H9 (cell line): ENCODE measurements around the gene B3GAT3. TPM values are rescaled to one million over a fixed set of nuclear protein-coding genes. Genes with fewer than 3 reads are reported as not detected.

ENCODE experiments used
- DNase-seq: peaks from one replicate; pipeline ENCODE4 v3.0.0-alpha.2; 2017
- H2AFZ ChIP-seq: one replicate; pipeline ENCODE4 v1.6.1; 2013; ENCODE audit warnings: mild to moderate bottlenecking, low read length, control low read depth, moderate library complexity
- H2AK5ac ChIP-seq: 2 replicates; pipeline ENCODE4 v1.6.1; 2013; ENCODE audit warnings: low read length, control low read depth, mixed read lengths; ENCODE audit not compliant: insufficient read length
- H2BK120ac ChIP-seq: one replicate; pipeline ENCODE4 v1.6.1; 2013; ENCODE audit warnings: low read depth, mild to moderate bottlenecking, low read length, control low read depth, inconsistent platforms; ENCODE audit not compliant: poor library complexity, severe bottlenecking
- H2BK12ac ChIP-seq: 2 replicates; pipeline ENCODE4 v1.6.1; 2013; ENCODE audit warnings: low read length, control low read depth, mixed read lengths, low read depth; ENCODE audit not compliant: insufficient read length
- H2BK15ac ChIP-seq: 2 replicates; pipeline ENCODE4 v1.6.1; 2013; ENCODE audit warnings: low read depth, low read length, control low read depth
- H2BK20ac ChIP-seq: one replicate; pipeline ENCODE4 v1.6.1; 2013; ENCODE audit warnings: low read depth, mild to moderate bottlenecking, low read length, control low read depth, inconsistent platforms; ENCODE audit not compliant: poor library complexity, severe bottlenecking
- H2BK5ac ChIP-seq: 2 replicates; pipeline ENCODE4 v1.6.1; 2013; ENCODE audit warnings: low read length, control low read depth, mixed read lengths; ENCODE audit not compliant: insufficient read length
- H3K14ac ChIP-seq: 2 replicates; pipeline ENCODE4 v1.6.1; 2013; ENCODE audit warnings: low read length, control low read depth; ENCODE audit not compliant: insufficient read depth
- H3K18ac ChIP-seq: 2 replicates; pipeline ENCODE4 v1.6.1; 2013; ENCODE audit warnings: low read depth, mild to moderate bottlenecking, mixed read lengths, low read length, control low read depth; ENCODE audit not compliant: insufficient read length
- H3K23ac ChIP-seq: 2 replicates; pipeline ENCODE4 v1.6.1; 2013; ENCODE audit warnings: low read length, control low read depth, mixed read lengths, low read depth; ENCODE audit not compliant: insufficient read length
- H3K23me2 ChIP-seq: 2 replicates; pipeline ENCODE4 v1.6.1; 2013; ENCODE audit warnings: low read depth, mild to moderate bottlenecking, mixed read lengths, low read length, control low read depth; ENCODE audit not compliant: insufficient read length, poor library complexity, severe bottlenecking
- H3K27ac ChIP-seq: 2 replicates; pipeline ENCODE4 v1.5.1; 2013; ENCODE audit warnings: low read length, control low read depth, mixed read lengths, low read depth; ENCODE audit not compliant: insufficient read length
- H3K27me3 ChIP-seq: 2 replicates; pipeline ENCODE4 v1.6.1; 2013; ENCODE audit warnings: low read length, control low read depth, inconsistent platforms; ENCODE audit not compliant: insufficient read depth
- H3K4ac ChIP-seq: 2 replicates; pipeline ENCODE4 v1.6.1; 2013; ENCODE audit warnings: low read depth, mild to moderate bottlenecking, control low read depth, inconsistent platforms, low read length, moderate library complexity
- H3K4me1 ChIP-seq: 2 replicates; pipeline ENCODE4 v1.6.1; 2013; ENCODE audit warnings: low read length, control low read depth, inconsistent platforms; ENCODE audit not compliant: insufficient read depth
- H3K4me2 ChIP-seq: 2 replicates; pipeline ENCODE4 v1.6.1; 2013; ENCODE audit warnings: low read length, control low read depth, mixed read lengths; ENCODE audit not compliant: insufficient read length, insufficient read depth
- H3K56ac ChIP-seq: 2 replicates; pipeline ENCODE4 v1.6.1; 2013; ENCODE audit warnings: low read depth, mild to moderate bottlenecking, mixed read lengths, low read length, control low read depth; ENCODE audit not compliant: insufficient read length
- H3K79me1 ChIP-seq: 2 replicates; pipeline ENCODE4 v1.6.1; 2013; ENCODE audit warnings: low read depth, mild to moderate bottlenecking, moderate library complexity, low read length, control low read depth, inconsistent platforms; ENCODE audit not compliant: insufficient read depth, poor library complexity, severe bottlenecking
- H3K79me2 ChIP-seq: 2 replicates; pipeline ENCODE4 v1.6.1; 2013; ENCODE audit warnings: low read length, control low read depth, inconsistent platforms; ENCODE audit not compliant: insufficient read depth
- H3K9ac ChIP-seq: 2 replicates; pipeline ENCODE4 v1.6.1; 2013; ENCODE audit warnings: low read length, control low read depth, mixed read lengths; ENCODE audit not compliant: insufficient read length; ENCODE audit errors: extremely low read depth
- H3K9me3 ChIP-seq: one replicate; pipeline ENCODE4 v1.6.1; 2013; ENCODE audit warnings: low read depth, low read length, inconsistent platforms; ENCODE audit not compliant: control insufficient read depth
- H3T11ph ChIP-seq: one replicate; pipeline ENCODE4 v1.6.1; 2013; ENCODE audit warnings: mild to moderate bottlenecking, low read length, control low read depth, inconsistent platforms
- H4K20me1 ChIP-seq: one replicate; pipeline ENCODE4 v1.6.1; 2013; ENCODE audit not compliant: control insufficient read depth, insufficient read length, insufficient read depth
- H4K5ac ChIP-seq: 2 replicates; pipeline ENCODE4 v1.6.1; 2013; ENCODE audit warnings: low read depth, mild to moderate bottlenecking, mixed read lengths, low read length, control low read depth; ENCODE audit not compliant: insufficient read length
- H4K8ac ChIP-seq: replicated peaks from 2 replicates; pipeline ENCODE4 v1.6.1; 2013; ENCODE audit warnings: low read length, control low read depth, mixed read lengths, low read depth; ENCODE audit not compliant: insufficient read length
- H4K91ac ChIP-seq: 2 replicates; pipeline ENCODE4 v1.6.1; 2013; ENCODE audit warnings: low read depth, mild to moderate bottlenecking, moderate library complexity, mixed read lengths, low read length, control low read depth; ENCODE audit not compliant: insufficient read length
- H3K27ac Mint-ChIP-seq, 3 experiments: 2 replicates in 2 of 3; 3 replicates in 1 of 3; pipeline ENCODE4 v1.8.0; 2020 to 2021; ENCODE audit warnings: mixed read lengths in 3 of 3, mild to moderate bottlenecking in 1 of 3, moderate library complexity in 1 of 3
- H3K27me3 Mint-ChIP-seq: 2 replicates; pipeline ENCODE4 v1.8.0; 2021; ENCODE audit warnings: low read depth, mild to moderate bottlenecking, moderate library complexity, mixed read lengths
- H3K36me3 Mint-ChIP-seq, 3 experiments: 2 replicates in 2 of 3; 3 replicates in 1 of 3; pipeline ENCODE4 v1.8.0; 2020 to 2021; ENCODE audit warnings: low read depth in 3 of 3, mixed read lengths in 3 of 3; ENCODE audit not compliant: insufficient read depth in 1 of 3
- H3K4me1 Mint-ChIP-seq, 2 experiments: 2 replicates each; pipeline ENCODE4 v1.8.0; 2020; ENCODE audit warnings: mixed read lengths in 2 of 2
- H3K4me3 Mint-ChIP-seq, 2 experiments: 2 replicates in 1 of 2; 3 replicates in 1 of 2; pipeline ENCODE4 v1.8.0; 2020 to 2021; ENCODE audit warnings: mild to moderate bottlenecking in 2 of 2, mixed read lengths in 2 of 2, moderate library complexity in 1 of 2
- H3K9me3 Mint-ChIP-seq, 2 experiments: 2 replicates in 1 of 2; 3 replicates in 1 of 2; pipeline ENCODE4 v1.8.0; 2020; ENCODE audit warnings: mild to moderate bottlenecking in 2 of 2, mixed read lengths in 2 of 2, moderate library complexity in 1 of 2
- WGBS: extraction: QIAGEN DNeasy Blood & Tissue Kit; methylation state at CpG from one replicate; pipeline ENCODE4 v1.1.7; 2013; ENCODE audit warnings: missing lambda C conversion rate, low lambda C conversion rate, mixed read lengths; ENCODE audit not compliant: insufficient read length; ENCODE audit errors: extremely low coverage; 5-methylcytosine and 5-hydroxymethylcytosine counted together
- total RNA-seq: library from RNA; stranded (reverse); gene quantifications from 2 replicates; pipeline ENCODE4 v1.2.1, GENCODE V29; 2021
- TF ChIP-seq, protein P1 (sequence below): fragments of 200-600 bp; sonication (generic); conservative IDR thresholded peaks from 3 replicates; pipeline ENCODE4 v1.8.0; 2021; ENCODE audit warnings: antibody characterized with exemption, mild to moderate bottlenecking

The B3GAT3 gene
- total RNA-seq, 1 experiment from 2014 or later, result 30.8 TPM

- peaks cover 12% of the 10 kb centered on the region; the same call in 1 of the 2 replicates for H3K79me2 ChIP-seq
- H2BK12ac ChIP-seq, result no peak overlapping the region
- H2AFZ ChIP-seq, result no peak overlapping the region
- H2BK20ac ChIP-seq, result no peak overlapping the region
- no peak overlapping the region for H3K14ac ChIP-seq
- H3K9ac ChIP-seq, result no peak overlapping the region
- no peak overlapping the region for H2BK120ac ChIP-seq
- H3K27ac ChIP-seq, result no peak overlapping the region
- DNase-seq, result no peak
- no peak overlapping the region for H3K27ac Mint-ChIP-seq
- H3K4ac ChIP-seq, result no peak overlapping the region
- H4K91ac ChIP-seq, result no peak overlapping the region
- H3K9me3 Mint-ChIP-seq, result no peaks in the 10 kb centered on the region
- peaks cover 14 to 36% (median 23%) of the 10 kb centered on the region in 3 experiments for H3K36me3 Mint-ChIP-seq
- H4K5ac ChIP-seq, result no peak overlapping the region
- no peaks in the 10 kb centered on the region for H4K20me1 ChIP-seq
- H3K27me3 Mint-ChIP-seq, result no peaks in the 10 kb centered on the region
- H2BK5ac ChIP-seq, result no peak overlapping the region
- H3T11ph ChIP-seq, result no peak overlapping the region
- H3K4me1 ChIP-seq, result peaks cover 3% of the 10 kb centered on the region; the same call in 1 of the 2 replicates
- no peak overlapping the region for H4K8ac ChIP-seq
- no CpG with 5 or more reads among the region's 11 CpGs for WGBS
- no peak overlapping the region for H3K23ac ChIP-seq
- no peaks in the 10 kb centered on the region for H3K27me3 ChIP-seq
- H3K4me3 Mint-ChIP-seq, result no peak overlapping the region
- no peak overlapping the region for H3K18ac ChIP-seq
- H3K4me1 Mint-ChIP-seq, result peaks cover 12 to 17% of the 10 kb centered on the region in 2 experiments
- H3K9me3 ChIP-seq, result no peaks in the 10 kb centered on the region
- no peak overlapping the region for H2BK15ac ChIP-seq
- no peaks in the 10 kb centered on the region for H3K79me1 ChIP-seq
- TF ChIP-seq, protein P1, sequence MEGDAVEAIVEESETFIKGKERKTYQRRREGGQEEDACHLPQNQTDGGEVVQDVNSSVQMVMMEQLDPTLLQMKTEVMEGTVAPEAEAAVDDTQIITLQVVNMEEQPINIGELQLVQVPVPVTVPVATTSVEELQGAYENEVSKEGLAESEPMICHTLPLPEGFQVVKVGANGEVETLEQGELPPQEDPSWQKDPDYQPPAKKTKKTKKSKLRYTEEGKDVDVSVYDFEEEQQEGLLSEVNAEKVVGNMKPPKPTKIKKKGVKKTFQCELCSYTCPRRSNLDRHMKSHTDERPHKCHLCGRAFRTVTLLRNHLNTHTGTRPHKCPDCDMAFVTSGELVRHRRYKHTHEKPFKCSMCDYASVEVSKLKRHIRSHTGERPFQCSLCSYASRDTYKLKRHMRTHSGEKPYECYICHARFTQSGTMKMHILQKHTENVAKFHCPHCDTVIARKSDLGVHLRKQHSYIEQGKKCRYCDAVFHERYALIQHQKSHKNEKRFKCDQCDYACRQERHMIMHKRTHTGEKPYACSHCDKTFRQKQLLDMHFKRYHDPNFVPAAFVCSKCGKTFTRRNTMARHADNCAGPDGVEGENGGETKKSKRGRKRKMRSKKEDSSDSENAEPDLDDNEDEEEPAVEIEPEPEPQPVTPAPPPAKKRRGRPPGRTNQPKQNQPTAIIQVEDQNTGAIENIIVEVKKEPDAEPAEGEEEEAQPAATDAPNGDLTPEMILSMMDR, result no peak
- H3K4me2 ChIP-seq, result no peak overlapping the region
- no peak overlapping the region for H3K56ac ChIP-seq
- no peak overlapping the region for H2AK5ac ChIP-seq
- peaks cover 9% of the 10 kb centered on the region for H3K23me2 ChIP-seq
These were observed 27.2 kb upstream of the B3GAT3 start for GRCh38 chr11:62648967-62649364.
